Transverse colon (tissue), 4 donors: ENCODE results near the gene ZNF701.
A peak's percentile ranks its signal among the peaks of the same experiment; 100 is the strongest.

ENCODE experiments used
- EP300 ChIP-seq: sonication (generic); formaldehyde crosslinking; IDR thresholded peaks from one replicate; pipeline ENCODE4 v1.6.1; 2017; ENCODE audit warnings: antibody characterized with exemption, low read depth
- POLR2A ChIP-seq: fragments of 450-650 bp; IDR thresholded peaks from one replicate; pipeline ENCODE4 v1.6.1; 2016; ENCODE audit warnings: antibody characterized with exemption, mild to moderate bottlenecking, moderate library complexity
- POLR2AphosphoS5 ChIP-seq, 3 donors: sonication (generic); formaldehyde crosslinking; IDR thresholded peaks; one replicate each; pipeline ENCODE4 v1.6.1; 2016; ENCODE audit warnings: antibody characterized with exemption in 3 of 3
- TF ChIP-seq, protein P1 (sequence below), 5 experiments: fragments of 200-600 bp in 3 of 5; fragments of 450-650 bp in 2 of 5; sonication (generic) in 3 of 5; IDR thresholded peaks; 1 replicate in 2 of 5; 2 replicates in 3 of 5; pipeline ENCODE4 v1.5.1; 2016 to 2017; ENCODE audit warnings: antibody characterized with exemption in 5 of 5, inconsistent platforms in 3 of 5, mild to moderate bottlenecking in 2 of 5, moderate library complexity in 1 of 5

GRCh38 chr19:52527134-52527955 lies 42.7 kb upstream of the ZNF701 start, which contains the start of gene ZNF808:
- TF ChIP-seq, protein P1, sequence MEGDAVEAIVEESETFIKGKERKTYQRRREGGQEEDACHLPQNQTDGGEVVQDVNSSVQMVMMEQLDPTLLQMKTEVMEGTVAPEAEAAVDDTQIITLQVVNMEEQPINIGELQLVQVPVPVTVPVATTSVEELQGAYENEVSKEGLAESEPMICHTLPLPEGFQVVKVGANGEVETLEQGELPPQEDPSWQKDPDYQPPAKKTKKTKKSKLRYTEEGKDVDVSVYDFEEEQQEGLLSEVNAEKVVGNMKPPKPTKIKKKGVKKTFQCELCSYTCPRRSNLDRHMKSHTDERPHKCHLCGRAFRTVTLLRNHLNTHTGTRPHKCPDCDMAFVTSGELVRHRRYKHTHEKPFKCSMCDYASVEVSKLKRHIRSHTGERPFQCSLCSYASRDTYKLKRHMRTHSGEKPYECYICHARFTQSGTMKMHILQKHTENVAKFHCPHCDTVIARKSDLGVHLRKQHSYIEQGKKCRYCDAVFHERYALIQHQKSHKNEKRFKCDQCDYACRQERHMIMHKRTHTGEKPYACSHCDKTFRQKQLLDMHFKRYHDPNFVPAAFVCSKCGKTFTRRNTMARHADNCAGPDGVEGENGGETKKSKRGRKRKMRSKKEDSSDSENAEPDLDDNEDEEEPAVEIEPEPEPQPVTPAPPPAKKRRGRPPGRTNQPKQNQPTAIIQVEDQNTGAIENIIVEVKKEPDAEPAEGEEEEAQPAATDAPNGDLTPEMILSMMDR (IDR thresholded peaks at IDR 0.05): peak; percentile 59 to 93 (median 67)
- peak; percentile 82 for TF ChIP-seq POLR2A
- peak in 2 of 3 donors; percentile 82 to 90 for TF ChIP-seq POLR2AphosphoS5 (IDR thresholded peaks at IDR 0.05)
- TF ChIP-seq EP300: no peak
